OCI-LY7 (cell line): ENCODE data around the gene SLFN12L.

ENCODE experiments used
- EZH2phosphoT487 ChIP-seq: fragments of 200-600 bp; sonication (generic); IDR thresholded peaks from 2 replicates; pipeline ENCODE4 v1.6.1; 2018; ENCODE audit warnings: low read depth, borderline replicate concordance, mild to moderate bottlenecking, mixed run types, antibody characterized with exemption, low read length, moderate library complexity, mixed read lengths
- TF ChIP-seq, protein P1 (sequence below): fragments of 200-600 bp; sonication (generic); conservative IDR thresholded peaks from 2 replicates; pipeline ENCODE4 v1.5.1; 2014; ENCODE audit warnings: mild to moderate bottlenecking, antibody characterized with exemption, low read length, moderate library complexity, mixed read lengths

- TF ChIP-seq, protein P1, sequence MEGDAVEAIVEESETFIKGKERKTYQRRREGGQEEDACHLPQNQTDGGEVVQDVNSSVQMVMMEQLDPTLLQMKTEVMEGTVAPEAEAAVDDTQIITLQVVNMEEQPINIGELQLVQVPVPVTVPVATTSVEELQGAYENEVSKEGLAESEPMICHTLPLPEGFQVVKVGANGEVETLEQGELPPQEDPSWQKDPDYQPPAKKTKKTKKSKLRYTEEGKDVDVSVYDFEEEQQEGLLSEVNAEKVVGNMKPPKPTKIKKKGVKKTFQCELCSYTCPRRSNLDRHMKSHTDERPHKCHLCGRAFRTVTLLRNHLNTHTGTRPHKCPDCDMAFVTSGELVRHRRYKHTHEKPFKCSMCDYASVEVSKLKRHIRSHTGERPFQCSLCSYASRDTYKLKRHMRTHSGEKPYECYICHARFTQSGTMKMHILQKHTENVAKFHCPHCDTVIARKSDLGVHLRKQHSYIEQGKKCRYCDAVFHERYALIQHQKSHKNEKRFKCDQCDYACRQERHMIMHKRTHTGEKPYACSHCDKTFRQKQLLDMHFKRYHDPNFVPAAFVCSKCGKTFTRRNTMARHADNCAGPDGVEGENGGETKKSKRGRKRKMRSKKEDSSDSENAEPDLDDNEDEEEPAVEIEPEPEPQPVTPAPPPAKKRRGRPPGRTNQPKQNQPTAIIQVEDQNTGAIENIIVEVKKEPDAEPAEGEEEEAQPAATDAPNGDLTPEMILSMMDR = no peak
- no peak for TF ChIP-seq EZH2phosphoT487
Measured at GRCh38 chr17:35438433-35438832, 99.0 kb downstream of the SLFN12L start.
